ENCODE results near the gene SEC14L6.

Gene SEC14L6

GRCh38 chr22:30539368-30539767 lies 7.2 kb downstream of the SEC14L6 start:
- H3K4me3 ChIP-seq (ENCODE audit: low read length) = no peak overlapping the region
- no peak overlapping the region for H3K4me2 ChIP-seq (ENCODE audit: low read length)
- H2AK5ac ChIP-seq (ENCODE audit: low read length) = no peak overlapping the region
- H3K56ac ChIP-seq (ENCODE audit: low read length) = no peak overlapping the region
- no peaks in the 10 kb centered on the region for H3K79me2 ChIP-seq (ENCODE audit: control insufficient read depth, insufficient read depth, low read length)
- no CpG with 5 or more reads among the region's 1 CpG for WGBS (ENCODE audit: extremely low coverage, insufficient coverage, low lambda C conversion rate)
- H3K23ac ChIP-seq (ENCODE audit: low read length) = no peak overlapping the region
- H2BK5ac ChIP-seq (ENCODE audit: low read length) = no peak overlapping the region
- no peak for DNase-seq
- no peak overlapping the region for H3K9ac ChIP-seq (ENCODE audit: low read length)
- H3K36me3 ChIP-seq (ENCODE audit: control insufficient read depth, insufficient read depth, low read length) = no peaks in the 10 kb centered on the region
- no peaks in the 10 kb centered on the region for H3K27me3 ChIP-seq (ENCODE audit: insufficient read depth, low read length, poor library complexity)
- H3K79me1 ChIP-seq (ENCODE audit: low read length) = no peaks in the 10 kb centered on the region
- no peak overlapping the region for H3K27ac ChIP-seq (ENCODE audit: low read depth, low read length)
- no peak overlapping the region for H3K18ac ChIP-seq (ENCODE audit: low read length)
- no peak overlapping the region for H4K8ac ChIP-seq (ENCODE audit: low read depth, low read length)
- no peak overlapping the region for H2BK120ac ChIP-seq (ENCODE audit: low read depth, low read length)
- no peak overlapping the region for H2BK15ac ChIP-seq (replicated peaks; ENCODE audit: low read depth)
- H4K5ac ChIP-seq (ENCODE audit: low read length) = no peak overlapping the region
- no peaks in the 10 kb centered on the region for H3K4me1 ChIP-seq (ENCODE audit: control insufficient read depth, low read depth, low read length)
- H3K4ac ChIP-seq (ENCODE audit: low read depth, low read length) = no peak overlapping the region

- H4K5ac ChIP-seq (ENCODE audit: low read length) = no peak overlapping the region
- no peaks in the 10 kb centered on the region for H3K27me3 ChIP-seq (ENCODE audit: insufficient read depth, low read length, poor library complexity)
- no peak overlapping the region for H3K4me2 ChIP-seq (ENCODE audit: low read length)
- no peaks in the 10 kb centered on the region for H3K79me1 ChIP-seq (ENCODE audit: low read length)
- H2BK5ac ChIP-seq (ENCODE audit: low read length) = no peak overlapping the region
- H2AK5ac ChIP-seq (ENCODE audit: low read length) = no peak overlapping the region
- no peak overlapping the region for H4K8ac ChIP-seq (ENCODE audit: low read depth, low read length)
- no peak overlapping the region for H3K23ac ChIP-seq (ENCODE audit: low read length)
- no CpG with 5 or more reads among the region's 6 CpGs for WGBS (ENCODE audit: extremely low coverage, insufficient coverage, low lambda C conversion rate)
- H3K27ac ChIP-seq (ENCODE audit: low read depth, low read length) = no peak overlapping the region
- no peak overlapping the region for H3K4me3 ChIP-seq (ENCODE audit: low read length)
- no peak for DNase-seq
- H3K4me1 ChIP-seq (ENCODE audit: control insufficient read depth, low read depth, low read length) = no peaks in the 10 kb centered on the region
- no peak overlapping the region for H3K18ac ChIP-seq (ENCODE audit: low read length)
- H2BK120ac ChIP-seq (ENCODE audit: low read depth, low read length) = no peak overlapping the region
- H3K36me3 ChIP-seq (ENCODE audit: control insufficient read depth, insufficient read depth, low read length) = no peaks in the 10 kb centered on the region
- no peak overlapping the region for H3K4ac ChIP-seq (ENCODE audit: low read depth, low read length)
- H3K56ac ChIP-seq (ENCODE audit: low read length) = no peak overlapping the region
- no peaks in the 10 kb centered on the region for H3K79me2 ChIP-seq (ENCODE audit: control insufficient read depth, insufficient read depth, low read length)
- H2BK15ac ChIP-seq (replicated peaks; ENCODE audit: low read depth) = no peak overlapping the region
- H3K9ac ChIP-seq (ENCODE audit: low read length) = no peak overlapping the region
Measured at GRCh38 chr22:30538280-30538679, 8.3 kb downstream of the SEC14L6 start.

- no CpG with 5 or more reads among the region's 9 CpGs for WGBS (ENCODE audit: extremely low coverage, insufficient coverage, low lambda C conversion rate)
- Histone ChIP-seq H3K27ac (ENCODE audit: low read depth, low read length) (no peak overlapping the region), H3K23ac (ENCODE audit: low read length) (no peak overlapping the region), H2BK120ac (ENCODE audit: low read depth, low read length) (no peak overlapping the region), H3K27me3 (ENCODE audit: insufficient read depth, low read length, poor library complexity) (no peaks in the 10 kb centered on the region), H3K4ac (ENCODE audit: low read depth, low read length) (no peak overlapping the region), H3K36me3 (ENCODE audit: control insufficient read depth, insufficient read depth, low read length) (no peaks in the 10 kb centered on the region), H3K9ac (ENCODE audit: low read length) (no peak overlapping the region), H2AK5ac (ENCODE audit: low read length) (no peak overlapping the region), H4K8ac (ENCODE audit: low read depth, low read length) (no peak overlapping the region), H3K18ac (ENCODE audit: low read length) (no peak overlapping the region), H3K56ac (ENCODE audit: low read length) (no peak overlapping the region), H3K79me2 (ENCODE audit: control insufficient read depth, insufficient read depth, low read length) (no peaks in the 10 kb centered on the region), H3K4me2 (ENCODE audit: low read length) (no peak overlapping the region), H3K4me1 (ENCODE audit: control insufficient read depth, low read depth, low read length) (no peaks in the 10 kb centered on the region), H3K79me1 (ENCODE audit: low read length) (no peaks in the 10 kb centered on the region), H2BK5ac (ENCODE audit: low read length) (no peak overlapping the region), H2BK15ac (replicated peaks; ENCODE audit: low read depth) (no peak overlapping the region), H3K4me3 (ENCODE audit: low read length) (no peak overlapping the region), H4K5ac (ENCODE audit: low read length) (no peak overlapping the region)
- DNase-seq = peak; percentile 19
Measured at GRCh38 chr22:30537083-30537731, 9.3 kb downstream of the SEC14L6 start.

GRCh38 chr22:30535182-30535581 lies 11.4 kb downstream of the SEC14L6 start:
- Histone ChIP-seq H3K18ac (ENCODE audit: low read length) (no peak overlapping the region), H3K4me1 (ENCODE audit: control insufficient read depth, low read depth, low read length) (no peaks in the 10 kb centered on the region), H3K4ac (ENCODE audit: low read depth, low read length) (no peak overlapping the region), H2BK15ac (replicated peaks; ENCODE audit: low read depth) (no peak overlapping the region), H3K79me2 (ENCODE audit: control insufficient read depth, insufficient read depth, low read length) (no peaks in the 10 kb centered on the region), H3K4me3 (ENCODE audit: low read length) (no peak overlapping the region), H4K5ac (ENCODE audit: low read length) (no peak overlapping the region), H3K27ac (ENCODE audit: low read depth, low read length) (no peak overlapping the region), H3K27me3 (ENCODE audit: insufficient read depth, low read length, poor library complexity) (no peaks in the 10 kb centered on the region), H3K4me2 (ENCODE audit: low read length) (no peak overlapping the region), H3K79me1 (ENCODE audit: low read length) (no peaks in the 10 kb centered on the region), H3K9ac (ENCODE audit: low read length) (no peak overlapping the region), H2AK5ac (ENCODE audit: low read length) (no peak overlapping the region), H4K8ac (ENCODE audit: low read depth, low read length) (no peak overlapping the region), H3K56ac (ENCODE audit: low read length) (no peak overlapping the region), H2BK5ac (ENCODE audit: low read length) (no peak overlapping the region), H2BK120ac (ENCODE audit: low read depth, low read length) (no peak overlapping the region), H3K36me3 (ENCODE audit: control insufficient read depth, insufficient read depth, low read length) (no peaks in the 10 kb centered on the region), H3K23ac (ENCODE audit: low read length) (no peak overlapping the region)
- WGBS (ENCODE audit: extremely low coverage, insufficient coverage, low lambda C conversion rate) = no CpG with 5 or more reads among the region's 4 CpGs
- no peak for DNase-seq

GRCh38 chr22:30531651-30532608 lies 14.6 kb downstream of the SEC14L6 start:
- no peak overlapping the region for H3K4me2 ChIP-seq (ENCODE audit: low read length)
- H2BK5ac ChIP-seq (ENCODE audit: low read length) = no peak overlapping the region
- no peak overlapping the region for H4K5ac ChIP-seq (ENCODE audit: low read length)
- no peaks in the 10 kb centered on the region for H3K36me3 ChIP-seq (ENCODE audit: control insufficient read depth, insufficient read depth, low read length)
- DNase-seq = no peak
- H2BK15ac ChIP-seq (replicated peaks; ENCODE audit: low read depth) = no peak overlapping the region
- H3K79me1 ChIP-seq (ENCODE audit: low read length) = no peaks in the 10 kb centered on the region
- WGBS (ENCODE audit: extremely low coverage, insufficient coverage, low lambda C conversion rate) = no CpG with 5 or more reads among the region's 17 CpGs
- no peaks in the 10 kb centered on the region for H3K4me1 ChIP-seq (ENCODE audit: control insufficient read depth, low read depth, low read length)
- H3K18ac ChIP-seq (ENCODE audit: low read length) = no peak overlapping the region
- no peak overlapping the region for H3K56ac ChIP-seq (ENCODE audit: low read length)
- no peak overlapping the region for H3K9ac ChIP-seq (ENCODE audit: low read length)
- no peak overlapping the region for H3K4me3 ChIP-seq (ENCODE audit: low read length)
- H2BK120ac ChIP-seq (ENCODE audit: low read depth, low read length) = no peak overlapping the region
- H3K79me2 ChIP-seq (ENCODE audit: control insufficient read depth, insufficient read depth, low read length) = no peaks in the 10 kb centered on the region
- H2AK5ac ChIP-seq (ENCODE audit: low read length) = no peak overlapping the region
- no peak overlapping the region for H3K4ac ChIP-seq (ENCODE audit: low read depth, low read length)
- H3K23ac ChIP-seq (ENCODE audit: low read length) = no peak overlapping the region
- no peak overlapping the region for H3K27ac ChIP-seq (ENCODE audit: low read depth, low read length)
- no peaks in the 10 kb centered on the region for H3K27me3 ChIP-seq (ENCODE audit: insufficient read depth, low read length, poor library complexity)
- no peak overlapping the region for H4K8ac ChIP-seq (ENCODE audit: low read depth, low read length)

Measured in mesendoderm (in vitro differentiated cells).